GM12875 (cell line): Measurements from ENCODE around the gene MTIF3.

ENCODE experiments used
- H3K4me3 ChIP-seq: one replicate; pipeline ENCODE4 v1.5.1; 2011; ENCODE audit warnings: low read depth, low read length, control low read depth
- TF ChIP-seq, protein P1 (sequence below): IDR thresholded peaks from 2 replicates; pipeline ENCODE4 v1.5.1; 2011; ENCODE audit warnings: low read depth, mild to moderate bottlenecking, control low read depth, inconsistent platforms, low read length, moderate library complexity, borderline replicate concordance; ENCODE audit not compliant: insufficient read depth

MTIF3 gene

DNA sequence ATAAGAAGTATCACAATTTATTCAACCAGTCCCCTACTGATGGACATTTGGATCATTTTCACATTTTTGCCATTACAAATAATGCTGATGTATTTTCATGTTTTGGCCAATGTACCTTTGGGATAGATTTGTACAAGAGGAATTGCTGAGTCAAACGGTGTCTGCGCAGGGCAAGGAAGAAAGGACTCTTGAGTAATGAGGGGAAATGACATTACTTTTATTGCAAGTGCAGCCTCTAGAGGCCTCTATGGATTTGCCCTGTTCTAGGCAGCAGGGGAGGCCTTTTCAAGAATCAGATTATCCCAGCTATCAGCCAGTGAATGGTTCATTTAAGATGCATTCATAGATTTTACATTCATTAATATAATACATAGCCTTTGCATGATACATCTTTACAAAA is 58.9 kb downstream of the MTIF3 start:
- TF ChIP-seq, protein P1, sequence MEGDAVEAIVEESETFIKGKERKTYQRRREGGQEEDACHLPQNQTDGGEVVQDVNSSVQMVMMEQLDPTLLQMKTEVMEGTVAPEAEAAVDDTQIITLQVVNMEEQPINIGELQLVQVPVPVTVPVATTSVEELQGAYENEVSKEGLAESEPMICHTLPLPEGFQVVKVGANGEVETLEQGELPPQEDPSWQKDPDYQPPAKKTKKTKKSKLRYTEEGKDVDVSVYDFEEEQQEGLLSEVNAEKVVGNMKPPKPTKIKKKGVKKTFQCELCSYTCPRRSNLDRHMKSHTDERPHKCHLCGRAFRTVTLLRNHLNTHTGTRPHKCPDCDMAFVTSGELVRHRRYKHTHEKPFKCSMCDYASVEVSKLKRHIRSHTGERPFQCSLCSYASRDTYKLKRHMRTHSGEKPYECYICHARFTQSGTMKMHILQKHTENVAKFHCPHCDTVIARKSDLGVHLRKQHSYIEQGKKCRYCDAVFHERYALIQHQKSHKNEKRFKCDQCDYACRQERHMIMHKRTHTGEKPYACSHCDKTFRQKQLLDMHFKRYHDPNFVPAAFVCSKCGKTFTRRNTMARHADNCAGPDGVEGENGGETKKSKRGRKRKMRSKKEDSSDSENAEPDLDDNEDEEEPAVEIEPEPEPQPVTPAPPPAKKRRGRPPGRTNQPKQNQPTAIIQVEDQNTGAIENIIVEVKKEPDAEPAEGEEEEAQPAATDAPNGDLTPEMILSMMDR = no peak
- no peak overlapping the region for H3K4me3 ChIP-seq

DNA sequence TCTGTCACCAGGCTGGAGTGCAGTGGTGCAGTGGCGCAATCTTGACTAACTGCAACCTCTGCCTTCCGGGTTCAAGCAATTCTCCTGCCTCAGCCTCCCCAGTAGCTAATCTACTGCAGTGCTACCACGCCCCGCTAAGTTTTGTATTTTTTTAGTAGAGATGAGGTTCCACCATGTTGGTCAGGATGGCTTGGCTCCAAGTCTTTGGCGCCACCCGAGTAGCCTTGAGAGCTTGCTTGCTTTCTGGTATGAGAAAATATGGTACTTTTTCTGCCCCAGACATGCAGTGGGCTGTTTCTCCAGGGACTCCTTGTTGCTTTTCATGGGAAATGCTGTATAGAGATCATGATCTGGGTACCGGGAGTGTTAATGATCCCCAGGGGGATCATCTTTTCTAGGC is 60.5 kb downstream of the MTIF3 start:
- H3K4me3 ChIP-seq = no peak overlapping the region
- TF ChIP-seq, protein P1 = no peak

- TF ChIP-seq, protein P1 = no peak
- H3K4me3 ChIP-seq = no peak overlapping the region
These were observed 62.1 kb downstream of the MTIF3 start for GRCh38 chr13:27388241-27388640.
